Erythroblast (primary cell): ENCODE results near the gene F2RL2.

Experiments used
- GATA1 ChIP-seq: IDR thresholded peaks from 2 replicates; pipeline ENCODE4 v1.6.1; 2011; ENCODE audit warnings: low read depth, mild to moderate bottlenecking, control low read depth, low read length, moderate library complexity
- POLR2A ChIP-seq: IDR thresholded peaks from 2 replicates; pipeline ENCODE4 v1.6.1; 2011; ENCODE audit warnings: mild to moderate bottlenecking, low read length

DNA sequence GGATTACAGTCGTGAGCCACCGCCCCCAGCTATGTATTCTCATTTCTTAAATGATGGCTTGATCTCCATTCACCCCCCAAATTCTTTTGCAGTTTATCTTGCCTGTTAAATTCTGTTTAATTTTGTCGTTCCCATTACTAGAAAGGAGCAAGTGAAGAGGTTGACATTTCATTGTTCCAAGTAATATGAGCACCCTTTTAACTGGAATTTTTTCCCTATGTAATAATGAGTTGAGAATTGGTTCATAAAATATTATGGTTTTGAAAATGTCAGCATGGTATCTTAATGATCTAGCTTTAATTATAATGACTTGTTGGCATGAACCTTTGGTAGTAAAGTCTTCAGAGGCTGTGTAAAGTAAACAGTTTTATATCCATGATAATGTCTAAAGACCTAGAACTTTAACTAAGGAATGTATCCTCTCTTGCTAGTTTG, 37.4 kb downstream of the F2RL2 start:
- TF ChIP-seq POLR2A (no peak), GATA1 (no peak)
